Measurements from ENCODE around the gene FRAT2.
"Not testable (repeated sequence)": the region's sequence is repeated elsewhere in the genome, so short reads cannot be mapped to it uniquely, and the experiment has no call there.

FRAT2 gene

DNA sequence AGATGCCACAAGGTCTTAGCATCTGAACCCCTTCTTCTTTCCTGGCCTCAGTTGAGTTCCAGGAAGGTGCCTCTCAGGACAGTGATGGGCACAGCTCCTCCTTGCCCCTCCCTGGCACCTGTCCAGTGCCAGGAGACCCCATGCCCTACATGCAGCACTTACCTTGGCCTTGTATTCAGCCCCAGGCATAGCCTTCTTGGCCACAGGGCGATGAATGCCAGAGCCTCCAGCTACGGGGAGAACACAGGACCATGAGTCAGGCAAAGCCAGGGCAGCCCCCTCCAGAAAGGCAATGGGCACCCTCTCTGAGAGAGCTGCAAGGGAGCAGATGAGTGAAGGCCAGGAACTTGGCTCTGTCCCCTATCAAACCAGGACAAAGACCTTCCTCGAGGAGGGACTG lies 24.3 kb upstream of the FRAT2 start:
- no peak for DNase-seq (ENCODE audit: low read depth, low spot score)

DNA sequence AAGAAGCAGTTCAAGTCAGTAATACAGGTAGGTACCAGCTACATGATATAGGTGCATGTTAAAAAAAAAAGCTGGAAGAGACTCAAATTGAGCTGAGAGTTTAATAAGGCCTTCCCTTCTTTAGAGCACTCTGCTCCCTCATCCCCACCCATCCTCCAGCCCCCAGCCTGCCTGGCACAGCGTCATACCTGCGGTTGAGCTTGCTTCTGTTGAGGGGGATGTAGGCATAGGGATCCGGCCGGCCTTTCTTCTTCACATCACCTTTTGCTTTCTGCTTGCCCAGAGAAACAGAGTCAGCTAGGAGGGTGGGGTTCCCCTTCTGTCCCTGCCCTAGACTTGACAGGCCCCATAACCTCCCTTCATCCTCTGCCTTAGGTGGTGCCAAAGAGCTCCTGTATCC lies 23.8 kb upstream of the FRAT2 start:
- H3K4me3 ChIP-seq (ENCODE audit: low read length), result no peak overlapping the region
- no peak for DNase-seq (ENCODE audit: low read depth, low spot score)

More for the DNA sequence above, 24.3 kb upstream of the FRAT2 start:
- H3K4me3 ChIP-seq (ENCODE audit: low read length), result no peak overlapping the region

DNA sequence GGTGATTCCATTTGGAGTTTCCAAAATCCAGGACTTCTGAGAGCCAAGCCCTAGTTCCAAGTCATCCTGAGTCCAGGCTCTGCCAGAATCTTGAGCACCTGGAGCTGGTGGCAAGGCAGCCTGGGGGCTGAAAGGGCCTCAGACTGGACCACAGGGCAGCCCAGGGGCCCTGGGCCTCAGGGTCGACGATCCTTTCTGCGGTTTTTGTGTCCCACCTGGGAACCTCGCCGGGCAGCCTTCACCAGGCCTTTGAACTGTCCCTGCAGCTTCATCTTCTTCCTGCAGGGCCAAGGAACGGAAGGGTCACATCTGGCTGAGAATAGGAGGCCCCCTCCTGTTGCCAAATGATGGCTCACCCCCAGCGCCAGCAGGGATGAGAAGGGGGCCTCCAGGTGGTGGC lies 22.4 kb upstream of the FRAT2 start:
- DNase-seq (ENCODE audit: low read depth, low spot score), result no peak
- H3K4me3 ChIP-seq (ENCODE audit: low read length), result no peak overlapping the region

DNA sequence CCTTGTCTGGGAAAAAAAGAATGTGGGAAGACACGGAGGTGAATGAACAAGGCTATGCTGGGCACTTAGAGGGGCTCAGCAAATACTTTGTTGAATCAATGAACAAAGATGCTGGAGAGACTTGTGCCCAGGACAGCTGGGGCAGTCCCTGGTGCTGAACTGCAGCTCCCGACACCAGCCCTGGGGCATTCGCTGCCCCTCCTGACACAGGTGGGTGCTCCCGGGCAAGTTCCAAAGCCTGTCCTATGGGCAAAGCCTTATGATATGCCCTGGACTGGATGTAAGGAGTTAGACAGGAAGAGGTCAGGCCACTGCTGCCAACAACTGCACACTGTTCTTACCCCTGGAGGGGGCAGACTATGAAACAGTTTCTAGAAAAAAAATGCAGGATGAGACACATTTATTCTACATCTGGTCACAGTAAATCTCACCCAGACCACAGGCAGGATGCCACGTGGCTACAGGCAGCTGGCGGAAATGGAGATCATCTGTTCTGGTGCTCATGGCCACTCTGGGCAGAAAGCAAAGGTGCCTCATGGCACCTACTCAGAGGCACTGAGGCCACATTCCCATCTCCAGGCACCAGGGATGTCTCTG lies 21.9 kb upstream of the FRAT2 start:
- DNase-seq (ENCODE audit: low read depth, low spot score), result no peak

DNA sequence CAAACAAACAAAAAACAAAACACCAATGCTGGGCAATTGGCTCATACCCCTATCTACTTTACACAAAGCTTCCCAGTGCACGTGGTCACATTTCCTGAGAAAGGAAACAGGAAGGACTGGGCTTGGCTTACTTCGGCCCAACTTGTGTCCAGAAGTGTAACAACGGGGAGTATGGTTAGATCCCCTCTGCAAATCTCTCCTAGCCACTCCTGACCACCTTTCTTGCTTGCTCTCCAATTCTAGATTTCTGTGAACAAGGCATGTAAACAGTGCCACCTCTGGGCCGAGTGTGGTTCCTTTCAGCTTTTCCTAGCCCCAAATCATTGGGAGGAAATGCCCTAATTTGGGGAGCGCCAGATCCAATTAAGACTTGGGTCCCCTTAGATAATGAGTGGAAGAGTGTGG lies 21.0 kb upstream of the FRAT2 start:
- no peak for DNase-seq (ENCODE audit: low read depth, low spot score)
- no peak overlapping the region for H3K4me3 ChIP-seq (ENCODE audit: low read length)

More for the DNA sequence above, 21.9 kb upstream of the FRAT2 start:
- no peak overlapping the region for H3K4me3 ChIP-seq (ENCODE audit: low read length)

DNA sequence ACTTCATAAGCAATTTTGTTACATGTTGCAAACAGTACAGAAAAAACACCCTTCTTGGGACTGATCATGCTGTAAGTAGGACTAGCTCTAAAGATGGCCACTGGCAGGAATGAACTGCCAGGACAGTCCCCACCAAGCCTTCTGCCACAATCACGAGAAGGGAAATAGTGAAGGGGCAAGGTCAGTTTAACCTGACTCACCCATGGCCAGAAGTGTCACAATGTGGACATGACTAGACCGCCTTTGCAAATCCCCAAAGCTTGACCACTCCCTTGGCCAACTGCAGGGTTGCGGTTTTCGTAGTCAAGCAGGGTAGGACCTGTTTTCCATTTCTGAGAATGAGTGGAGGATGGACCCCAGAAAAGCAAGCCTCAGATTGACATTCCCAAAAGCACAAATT lies 19.4 kb upstream of the FRAT2 start:
- no peak overlapping the region for H3K4me3 ChIP-seq (ENCODE audit: low read length)
- no peak for DNase-seq (ENCODE audit: low read depth, low spot score)

DNA sequence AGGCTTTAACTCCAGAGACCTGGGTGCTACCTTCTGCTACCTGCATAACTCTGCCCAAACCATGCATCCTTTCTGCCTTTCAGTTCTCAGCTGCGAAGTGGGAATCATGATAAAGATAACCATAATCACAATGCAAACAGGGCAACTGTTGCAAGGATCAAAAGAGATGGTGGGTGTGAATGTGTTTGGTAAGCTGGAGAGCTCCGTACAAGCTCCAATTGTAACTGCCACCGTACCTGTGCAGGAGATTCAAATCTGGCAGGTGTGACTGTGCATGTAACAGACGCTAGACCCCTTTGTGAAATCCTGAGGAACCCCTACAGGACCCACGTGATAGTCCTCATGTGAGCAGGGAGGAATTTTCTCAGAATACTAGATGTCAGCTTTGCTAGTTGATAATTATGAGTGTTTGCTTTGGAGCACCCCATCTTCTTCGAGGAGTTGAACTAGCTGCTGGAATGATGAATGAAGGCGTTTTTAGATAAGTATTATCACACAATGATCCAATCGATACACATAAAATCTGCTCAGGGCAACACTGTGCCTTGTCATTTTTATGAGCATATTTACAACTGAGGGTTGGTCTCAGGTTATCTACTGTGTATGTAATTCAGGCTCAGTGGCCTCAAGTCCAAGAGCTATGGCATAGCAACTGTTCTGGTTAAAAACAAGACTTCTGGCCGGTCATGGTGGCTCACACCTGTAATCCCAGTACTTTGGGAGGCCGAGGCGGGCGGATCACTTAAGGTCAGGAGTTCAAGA lies 15.4 kb upstream of the FRAT2 start:
- H3K4me3 ChIP-seq (ENCODE audit: low read length), result no peak overlapping the region
- no peak for DNase-seq (ENCODE audit: low read depth, low spot score)

DNA sequence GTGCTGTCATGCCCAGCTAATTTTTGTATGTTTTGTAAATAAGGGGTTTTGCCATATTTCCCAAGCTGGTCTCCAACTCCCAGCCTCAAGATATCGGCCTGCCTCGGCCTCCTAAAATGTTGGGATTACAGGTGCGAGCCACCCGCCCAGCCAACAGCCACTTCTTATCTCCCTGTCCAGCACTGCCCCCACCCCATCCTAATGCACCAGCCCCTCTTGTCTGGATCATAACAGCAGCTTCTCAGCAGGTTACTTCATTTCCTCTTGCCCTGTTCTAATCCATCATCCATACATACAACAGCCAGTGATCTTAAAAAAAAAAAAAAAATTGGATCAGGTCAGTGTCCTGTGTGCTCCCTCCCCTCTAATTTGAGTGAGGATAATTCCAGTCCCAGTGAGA lies 12.8 kb upstream of the FRAT2 start:
- no peak overlapping the region for H3K4me3 ChIP-seq (ENCODE audit: low read length)
- DNase-seq (ENCODE audit: low read depth, low spot score), result no peak

DNA sequence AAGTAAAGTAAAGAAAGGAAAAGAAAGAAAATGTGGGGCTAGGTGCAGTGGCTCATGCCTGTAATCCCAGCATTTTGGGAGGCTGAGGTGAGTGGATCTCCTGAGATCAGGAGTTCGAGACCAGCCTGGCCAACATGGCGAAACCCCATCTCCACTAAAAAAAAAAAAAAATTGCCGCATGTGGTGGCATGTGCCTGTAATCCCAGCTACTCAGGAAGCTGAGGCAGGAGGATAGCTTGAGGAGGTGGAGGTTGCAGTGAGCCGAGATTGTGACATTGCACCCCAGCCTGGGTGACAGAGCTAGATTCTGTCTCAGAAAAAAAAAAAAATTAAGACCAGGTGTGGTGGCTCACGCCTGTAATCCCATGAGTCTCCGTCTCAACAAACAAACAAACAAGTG lies 9.1 kb upstream of the FRAT2 start:
- DNase-seq (ENCODE audit: low read depth, low spot score); H3K4me3 ChIP-seq (ENCODE audit: low read length): not testable (repeated sequence)

DNA sequence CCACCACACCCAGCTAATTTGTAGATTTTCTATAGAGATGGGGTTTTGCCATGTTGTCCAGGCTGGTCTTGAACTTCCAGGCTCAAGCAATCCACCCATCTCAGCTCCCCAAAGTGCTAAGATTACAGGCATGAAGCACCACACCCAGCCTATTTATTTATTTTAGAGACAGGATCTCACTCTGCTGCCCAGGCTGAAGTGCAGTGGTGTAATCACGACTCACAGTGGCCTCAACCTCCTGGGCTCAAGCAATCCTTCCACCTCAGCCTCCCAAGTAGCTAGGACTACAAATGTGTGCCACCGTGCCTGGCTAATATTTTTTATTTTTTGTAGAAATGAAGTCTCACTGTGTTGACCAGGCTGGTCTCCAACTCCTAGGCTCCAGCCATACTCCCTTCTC lies 6.9 kb upstream of the FRAT2 start:
- H3K4me3 ChIP-seq (ENCODE audit: low read length), result no peak overlapping the region
- DNase-seq (ENCODE audit: low read depth, low spot score), result no peak

DNA sequence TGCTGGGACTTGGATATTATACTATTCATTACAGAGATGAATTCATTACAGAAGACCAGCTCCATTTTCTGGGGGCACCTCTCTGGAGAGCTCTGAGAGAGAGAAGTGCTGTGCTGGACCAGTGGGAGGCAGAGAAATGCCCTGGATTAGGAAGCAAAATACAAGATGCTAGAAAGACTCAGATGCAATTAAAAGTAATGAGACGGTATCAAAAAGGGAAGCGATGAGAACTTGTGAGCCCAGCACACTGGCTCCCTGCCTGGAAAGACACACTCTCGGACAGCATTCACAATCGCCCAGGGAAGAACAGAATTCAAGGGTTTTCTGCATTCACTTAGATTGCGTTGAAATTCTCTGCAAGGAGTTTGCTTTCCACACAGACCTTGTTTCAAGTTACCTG lies 3.5 kb upstream of the FRAT2 start:
- DNase-seq (ENCODE audit: low read depth, low spot score), result no peak
- H3K4me3 ChIP-seq (ENCODE audit: low read length), result no peak overlapping the region

DNA sequence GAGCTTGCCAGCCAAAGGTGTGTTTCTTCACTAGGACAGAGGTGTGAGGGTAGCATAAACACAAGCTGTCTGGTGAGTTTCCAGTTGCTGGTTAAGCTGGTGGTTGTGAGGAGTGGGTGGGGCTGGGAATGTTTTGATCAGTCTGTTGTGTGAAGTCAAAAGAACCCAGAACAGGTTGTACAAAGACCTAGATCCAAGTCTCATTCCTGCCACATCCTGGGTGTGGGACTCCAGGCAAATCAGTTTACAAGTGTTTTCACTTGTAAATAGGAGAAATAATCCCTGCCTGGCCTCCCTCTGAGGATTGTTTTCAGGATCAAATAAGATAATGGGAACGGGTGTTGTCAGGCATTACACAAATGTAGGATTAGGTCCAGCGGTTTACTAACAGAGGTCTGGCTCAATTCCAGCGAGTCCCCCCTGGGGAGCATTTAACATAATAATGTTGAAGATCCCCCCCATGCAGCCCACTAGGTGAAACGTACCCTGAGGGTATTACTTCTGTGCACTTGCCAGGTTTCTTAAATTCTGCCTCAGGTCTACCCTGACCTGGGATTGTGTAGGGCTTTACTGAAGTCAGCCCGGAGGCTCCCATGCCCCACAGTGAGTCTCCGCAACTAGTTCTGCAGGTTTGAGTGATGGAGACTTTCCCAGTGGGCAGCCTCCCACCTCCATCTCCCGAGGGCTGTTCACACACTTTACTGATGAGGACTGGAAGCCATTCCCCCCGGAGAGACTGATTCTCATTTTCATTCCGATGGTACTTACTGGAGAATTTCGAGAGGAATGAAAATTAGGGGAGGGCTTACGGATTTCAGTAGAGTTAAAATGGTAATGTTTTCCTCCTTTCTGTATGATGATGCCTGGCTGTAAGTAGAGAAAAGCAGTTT lies 2.7 kb upstream of the FRAT2 start:
- DNase-seq (ENCODE audit: low read depth, low spot score), result no peak
- H3K4me3 ChIP-seq (ENCODE audit: low read length), result no peak overlapping the region

DNA sequence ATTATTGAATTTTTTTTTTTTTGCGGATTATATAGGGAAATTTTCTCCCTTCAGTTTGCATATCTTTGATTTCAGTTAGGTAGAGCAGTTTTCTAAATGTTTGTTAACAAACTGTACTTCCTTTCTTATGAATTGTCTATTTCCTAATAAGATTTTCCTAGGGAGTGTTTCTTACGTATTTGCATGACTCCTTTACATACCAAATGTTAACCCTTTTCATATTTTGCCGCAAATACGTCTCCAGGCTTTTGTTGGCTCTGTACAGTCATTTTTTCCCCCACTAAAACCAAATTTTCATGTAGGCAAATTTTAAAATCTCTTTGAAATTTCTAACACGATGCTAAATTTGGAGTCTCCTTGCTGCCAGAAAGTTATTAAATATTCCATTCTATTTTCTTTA lies 1.9 kb upstream of the FRAT2 start:
- no peak for DNase-seq (ENCODE audit: low read depth, low spot score)
- H3K4me3 ChIP-seq (ENCODE audit: low read length), result no peak overlapping the region

DNA sequence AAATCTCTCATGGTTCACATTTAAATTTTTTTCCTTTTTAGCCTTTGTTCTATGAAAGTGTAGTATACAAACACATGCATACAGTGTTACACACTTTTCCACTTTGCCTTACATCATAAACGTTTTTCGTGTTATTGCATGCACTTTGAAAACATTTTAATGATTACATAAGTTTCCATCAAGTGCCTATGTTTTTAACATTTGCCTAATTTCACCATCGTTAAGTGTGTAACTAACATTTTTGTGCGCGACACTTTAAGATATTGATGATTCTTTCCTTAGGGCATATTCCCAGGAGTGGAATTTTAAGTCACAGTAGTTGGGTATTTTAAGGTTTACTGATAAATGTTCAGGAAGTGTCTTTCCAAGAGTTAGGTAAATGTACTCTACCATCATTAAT lies 1.5 kb upstream of the FRAT2 start:
- no peak for DNase-seq (ENCODE audit: low read depth, low spot score)
- no peak overlapping the region for H3K4me3 ChIP-seq (ENCODE audit: low read length)

DNA sequence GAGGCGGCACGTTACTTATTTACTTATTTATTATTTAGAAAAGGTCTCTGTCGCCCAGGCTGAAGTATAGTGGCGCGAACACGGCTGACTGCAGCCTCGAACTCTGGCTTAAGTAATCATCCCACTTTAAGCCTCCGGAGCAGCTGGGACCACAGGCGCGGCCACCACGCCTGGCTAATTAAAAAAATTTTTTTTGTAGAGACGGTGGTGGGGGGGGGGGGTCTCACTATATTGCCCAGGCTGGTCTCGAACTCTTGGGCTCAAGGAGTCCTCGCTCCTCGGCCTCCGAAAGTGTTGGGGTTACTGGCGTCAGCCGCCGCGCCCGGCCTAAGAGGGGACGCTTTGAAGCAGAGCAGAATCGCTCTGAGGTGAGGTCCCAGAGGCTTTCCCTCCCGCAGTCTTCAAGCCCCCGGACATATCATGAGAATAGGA lies 675 bp upstream of the FRAT2 start:
- peak overlapping the region; percentile 63 for H3K4me3 ChIP-seq (ENCODE audit: low read length)
- DNase-seq (ENCODE audit: low read depth, low spot score), result no peak

DNA sequence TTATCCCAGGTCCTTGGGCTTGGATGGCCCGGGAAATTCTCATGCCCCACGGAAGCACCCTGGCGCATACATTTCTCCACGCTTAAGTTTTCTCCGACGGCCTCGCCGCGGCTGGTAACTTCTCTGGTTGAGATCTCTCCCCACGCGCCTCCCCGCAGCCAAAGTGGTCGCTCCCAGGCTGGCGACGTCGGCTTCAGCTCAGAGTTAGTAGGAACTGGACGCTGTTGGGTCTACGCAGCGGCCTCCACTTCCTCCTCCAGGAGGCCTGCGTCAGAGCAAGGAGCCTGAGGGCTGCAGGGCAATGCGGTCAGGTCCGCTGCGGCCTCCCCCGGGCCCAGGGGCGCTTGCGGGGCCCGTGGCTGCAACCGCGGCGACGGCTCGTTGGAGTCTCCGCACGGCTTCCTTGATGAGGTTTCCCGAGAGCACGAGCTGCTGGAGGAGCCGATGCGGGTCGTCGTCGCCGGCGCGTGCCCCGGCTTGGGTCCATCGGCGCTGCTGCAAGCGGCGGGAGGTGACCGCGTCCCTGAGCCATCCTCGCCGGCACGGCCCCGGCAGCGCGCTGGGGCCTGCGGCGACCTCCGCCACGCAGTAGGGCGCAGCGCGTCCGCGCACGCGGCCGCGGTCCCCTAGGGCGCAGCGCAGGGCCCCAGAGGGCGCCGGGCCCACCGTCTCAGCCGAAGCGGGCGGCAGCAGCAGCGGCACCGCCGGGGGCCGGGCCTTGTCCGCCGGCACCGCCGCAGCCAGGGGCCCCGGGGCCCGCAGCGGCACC lies 744 bp downstream of the FRAT2 start:
- DNase-seq (ENCODE audit: low read depth, low spot score), result no peak
- peak overlapping the region; percentile 63 for H3K4me3 ChIP-seq (ENCODE audit: low read length)

DNA sequence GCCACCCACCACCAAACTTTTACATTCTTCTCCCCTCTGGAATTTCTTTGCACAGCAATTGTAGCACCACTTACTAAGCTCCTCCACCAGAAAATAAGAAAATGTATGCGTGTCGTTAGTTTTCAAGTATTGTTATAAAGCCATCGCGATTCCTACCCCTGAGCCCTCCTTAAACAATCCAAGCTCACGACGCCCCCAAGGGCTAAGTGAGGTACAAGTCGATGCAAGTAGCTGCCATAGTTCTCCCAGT lies 1.3 kb downstream of the FRAT2 start:
- H3K4me3 ChIP-seq (ENCODE audit: low read length), result peak overlapping the region; percentile 63
- DNase-seq (ENCODE audit: low read depth, low spot score), result no peak

DNA sequence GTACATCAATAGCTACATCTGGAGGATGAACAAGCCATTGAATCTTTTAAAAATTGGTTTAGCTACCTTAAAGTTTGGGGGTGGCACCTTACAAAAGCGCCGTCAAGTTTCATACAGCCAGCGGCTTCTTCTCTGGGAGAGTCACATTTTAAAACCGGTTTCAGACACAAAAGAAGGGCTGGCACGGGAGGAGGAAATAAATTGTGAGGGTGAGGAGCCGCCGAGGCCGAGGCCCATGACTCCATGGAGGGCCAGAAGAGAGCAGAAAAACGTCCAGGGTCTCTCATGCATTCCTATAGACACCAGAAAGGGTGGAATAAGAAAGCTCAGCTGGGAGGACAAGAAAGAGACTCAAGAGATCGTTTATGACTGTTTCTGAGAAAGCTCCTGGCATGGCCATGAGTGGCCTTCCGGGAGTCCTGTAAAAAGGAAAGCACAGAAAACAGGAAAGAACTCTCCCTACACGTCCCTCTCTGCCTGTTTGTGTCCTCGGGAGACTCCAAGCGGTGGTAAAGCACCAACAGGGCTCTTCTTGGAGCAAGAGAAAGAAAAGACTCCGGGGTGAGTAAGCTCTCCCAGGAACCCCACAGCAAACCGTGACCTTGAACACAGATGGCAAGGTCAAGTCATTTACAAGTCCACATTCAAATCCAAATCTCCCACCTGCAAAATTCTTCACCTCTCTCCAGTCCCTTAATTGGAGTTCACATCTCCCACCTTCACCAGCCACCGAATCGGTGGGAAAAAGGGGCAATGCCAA lies 1.8 kb downstream of the FRAT2 start:
- no peak overlapping the region for H3K4me3 ChIP-seq (ENCODE audit: low read length)
- DNase-seq (ENCODE audit: low read depth, low spot score), result no peak

DNA sequence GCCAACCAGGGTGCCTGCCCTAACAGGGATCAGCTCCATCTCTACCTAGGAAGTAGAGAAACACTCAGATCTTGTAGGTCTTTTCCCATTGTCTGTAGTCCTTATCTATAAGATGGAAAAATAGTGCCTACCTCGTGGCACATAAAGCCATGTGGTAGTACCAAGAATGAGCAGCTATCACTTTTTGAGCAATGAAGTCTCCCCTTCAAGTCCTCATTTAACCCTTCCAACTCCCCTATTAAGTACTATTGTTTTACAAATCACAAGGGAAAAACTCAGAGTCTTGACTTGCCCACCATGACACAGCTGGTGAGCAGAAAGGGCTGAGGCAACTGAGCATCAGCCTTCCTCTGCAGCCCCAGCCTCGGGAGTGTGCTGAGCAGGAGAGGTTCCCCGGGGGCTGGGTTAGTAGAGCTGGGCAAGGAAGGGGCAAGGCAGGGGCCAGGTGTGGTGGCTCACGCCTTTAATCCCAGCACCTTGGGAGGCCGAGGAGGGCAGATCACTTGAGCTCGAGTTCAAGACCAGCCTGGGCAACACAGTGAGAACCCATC lies 3.3 kb downstream of the FRAT2 start:
- no peak overlapping the region for H3K4me3 ChIP-seq (ENCODE audit: low read length)

More for the DNA sequence above, 3.3 kb downstream of the FRAT2 start:
- no peak for DNase-seq (ENCODE audit: low read depth, low spot score)
